GM12872 (cell line): ENCODE data around the gene IL11RA.

ENCODE experiments used
- CTCF ChIP-seq: IDR thresholded peaks from 3 replicates; pipeline ENCODE4 v1.5.1; 2011; ENCODE audit warnings: low read depth, mild to moderate bottlenecking, low read length, moderate library complexity; ENCODE audit not compliant: insufficient read depth

Gene IL11RA

GRCh38 chr9:34634551-34635248 is 17.3 kb upstream of the IL11RA start:
- no peak for TF ChIP-seq CTCF

- TF ChIP-seq CTCF: no peak
These were observed 16.4 kb upstream of the IL11RA start for GRCh38 chr9:34635556-34635955.

GRCh38 chr9:34636791-34637355 is 15.1 kb upstream of the IL11RA start:
- no peak for TF ChIP-seq CTCF

- TF ChIP-seq CTCF: no peak
These were observed 14.4 kb upstream of the IL11RA start, which contains the start of gene SIGMAR1 for GRCh38 chr9:34637356-34638137. Gene SIGMAR1 (minus strand): TSS chr9:34637787. CDS start chr9:34637697, 90 bp downstream.

- TF ChIP-seq CTCF: no peak
These were observed 13.9 kb upstream of the IL11RA start for GRCh38 chr9:34638138-34638445.

- no peak for TF ChIP-seq CTCF
These were observed 9.3 kb upstream of the IL11RA start for GRCh38 chr9:34642679-34643078.

GRCh38 chr9:34644766-34645314 is 7.1 kb upstream of the IL11RA start:
- no peak for TF ChIP-seq CTCF
